GM12878 (cell line): ENCODE results near the gene ZNF813. TPM values are rescaled to one million over a fixed set of nuclear protein-coding genes. Genes with fewer than 3 reads are reported as not detected.

Experiments used
- ATAC-seq: fragments of 200-7000 bp; cut with Tn5 transposase; 3 replicates; pipeline ENCODE4 v1.9.1; 2020; ENCODE audit warnings: mild to moderate bottlenecking, moderate library complexity
- BruUV-seq: library from RNA; stranded (reverse); fragments of 400-500 nt; replicated peaks from 2 replicates; lab custom pipeline; 2021; lab: Mats Ljungman, UMichigan
- CTCF ChIA-PET: fragments of 300-600 bp; sonication (Branson Sonifier 250); formaldehyde crosslinking; extraction: SDS; loops from one replicate; lab custom pipeline; 2021; ENCODE audit warnings: inconsistent platforms; lab: Yijun Ruan, JAX
- POLR2A ChIA-PET: fragments of 350-600 bp; formaldehyde crosslinking; extraction: SDS; loops from one replicate; lab custom pipeline; 2021; ENCODE audit warnings: inconsistent platforms; lab: Charles Lee
- RAD21 ChIA-PET: fragments of 300-600 bp; sonication (Branson Sonifier 250); formaldehyde crosslinking; loops from one replicate; lab custom pipeline; 2023; ENCODE audit warnings: antibody characterized with exemption; ENCODE audit not compliant: unreplicated experiment; lab: Charles Lee
- SMC1A ChIA-PET: fragments of 300-600 bp; sonication (Branson Sonifier 250); formaldehyde crosslinking; loops from one replicate; lab custom pipeline; 2023; ENCODE audit not compliant: unreplicated experiment, uncharacterized antibody; lab: Charles Lee
- DNase-seq: peaks from one replicate; pipeline ENCODE4 v3.0.0-alpha.2; 2011; ENCODE audit warnings: low read depth, low spot score
- FAIRE-seq: peaks from 3 replicates; lab custom pipeline; 2011; peaks lifted over from hg19 to GRCh38; lab: Jason Lieb, UNC
- H2AFZ ChIP-seq: 2 replicates; pipeline ENCODE4 v1.6.0; 2011; ENCODE audit warnings: low read depth, low read length, control low read depth; ENCODE audit not compliant: control insufficient read depth
- H3K27ac ChIP-seq: 2 replicates; pipeline ENCODE4 v1.5.1; 2011; ENCODE audit warnings: control low read depth; ENCODE audit not compliant: control insufficient read depth, insufficient read depth
- H3K27me3 ChIP-seq, 2 experiments: replicated peaks in 1 of 2; 2 replicates each; pipeline versions ENCODE4 v1.6.0 to v1.6.1; 2011; ENCODE audit warnings: low read length in 1 of 2; ENCODE audit not compliant: control insufficient read depth in 2 of 2, insufficient read depth in 2 of 2
- H3K36me3 ChIP-seq, 2 experiments: 2 replicates each; pipeline ENCODE4 v1.5.1; 2011; ENCODE audit warnings: low read length in 1 of 2; ENCODE audit not compliant: control insufficient read depth in 2 of 2, insufficient read depth in 2 of 2
- H3K4me1 ChIP-seq: 2 replicates; pipeline ENCODE4 v1.6.1; 2011; ENCODE audit warnings: mild to moderate bottlenecking, low read length, moderate library complexity, mixed read lengths; ENCODE audit not compliant: control insufficient read depth, insufficient read depth
- H3K4me2 ChIP-seq: 2 replicates; pipeline ENCODE4 v1.6.0; 2011; ENCODE audit warnings: control low read depth; ENCODE audit not compliant: control insufficient read depth, insufficient read depth
- H3K4me3 ChIP-seq: fragments of 200-600 bp; sonication (generic); 2 replicates; pipeline ENCODE4 v1.5.1; 2016
- H3K79me2 ChIP-seq: 2 replicates; pipeline ENCODE4 v1.6.0; 2011; ENCODE audit warnings: low read length; ENCODE audit not compliant: control insufficient read depth, insufficient read depth
- H3K9ac ChIP-seq: 2 replicates; pipeline ENCODE4 v1.8.0; 2011; ENCODE audit warnings: low read length, control low read depth, mixed read lengths; ENCODE audit not compliant: control insufficient read depth, insufficient read depth
- H3K9me3 ChIP-seq: replicated peaks from 3 replicates; pipeline ENCODE4 v1.5.1; 2011; ENCODE audit warnings: mild to moderate bottlenecking, low read length; ENCODE audit not compliant: control insufficient read depth, insufficient read depth
- H4K20me1 ChIP-seq: 2 replicates; pipeline ENCODE4 v1.6.0; 2011; ENCODE audit not compliant: control insufficient read depth, insufficient read depth
- ATF7 ChIP-seq: fragments of 450-650 bp; IDR thresholded peaks from 2 replicates; pipeline ENCODE4 v1.6.1; 2016; ENCODE audit warnings: low read depth, mild to moderate bottlenecking
- BACH1 ChIP-seq: fragments of 450-650 bp; IDR thresholded peaks from 2 replicates; pipeline ENCODE4 v1.6.1; 2017; ENCODE audit warnings: mild to moderate bottlenecking, borderline replicate concordance
- BCL11A ChIP-seq: IDR thresholded peaks from 2 replicates; pipeline ENCODE4 v1.6.1; 2011; ENCODE audit warnings: low read depth, low read length
- BHLHE40 ChIP-seq, 2 experiments: fragments of 450-650 bp in 1 of 2; IDR thresholded peaks; 2 replicates each; pipeline ENCODE4 v1.6.1; 2011 to 2017; ENCODE audit warnings: low read depth in 2 of 2, borderline replicate concordance in 1 of 2, improper control_type of control experiment in 1 of 2, low read length in 1 of 2, mild to moderate bottlenecking in 1 of 2
- CREB1 ChIP-seq: IDR thresholded peaks from 2 replicates; pipeline ENCODE4 v1.6.1; 2012; ENCODE audit warnings: low read depth, mild to moderate bottlenecking, inconsistent platforms
- EZH2 ChIP-seq: IDR thresholded peaks from 2 replicates; pipeline ENCODE4 v1.6.1; 2012; ENCODE audit warnings: low read depth, mild to moderate bottlenecking, control low read depth, inconsistent platforms, low read length, borderline replicate concordance; ENCODE audit not compliant: control insufficient read depth
- KDM1A ChIP-seq: fragments of 200-600 bp; sonication (generic); IDR thresholded peaks from 2 replicates; pipeline ENCODE4 v1.6.1; 2016; ENCODE audit warnings: borderline replicate concordance
- MEF2B ChIP-seq: fragments of 450-650 bp; IDR thresholded peaks from 2 replicates; pipeline ENCODE4 v1.6.1; 2018; ENCODE audit warnings: mild to moderate bottlenecking, moderate library complexity; ENCODE audit not compliant: partially characterized antibody, poor library complexity, severe bottlenecking
- MYB ChIP-seq: fragments of 150-350 bp; IDR thresholded peaks from 2 replicates; pipeline ENCODE4 v1.6.1; 2014; ENCODE audit warnings: mild to moderate bottlenecking, low read depth, low read length, borderline replicate concordance
- MYC ChIP-seq: IDR thresholded peaks from 2 replicates; pipeline ENCODE4 v1.6.1; 2011; ENCODE audit warnings: mild to moderate bottlenecking, low read length, moderate library complexity, inconsistent platforms; ENCODE audit not compliant: insufficient read depth, insufficient replicate concordance, insufficient read length, severe bottlenecking
- NBN ChIP-seq: fragments of 450-650 bp; IDR thresholded peaks from 2 replicates; pipeline ENCODE4 v1.6.1; 2016
- NFYA ChIP-seq: IDR thresholded peaks from 2 replicates; pipeline ENCODE4 v1.6.1; 2011; ENCODE audit warnings: low read depth, mild to moderate bottlenecking, low read length, improper control_type of control experiment, borderline replicate concordance
- NRF1 ChIP-seq: conservative IDR thresholded peaks from 2 replicates; pipeline ENCODE4 v1.6.1; 2011; ENCODE audit warnings: mild to moderate bottlenecking, low read depth, low read length, improper control_type of control experiment
- RB1 ChIP-seq: fragments of 450-650 bp; formaldehyde crosslinking; IDR thresholded peaks from 2 replicates; pipeline ENCODE4 v1.6.1; 2017; ENCODE audit warnings: mild to moderate bottlenecking, borderline replicate concordance
- SMAD5 ChIP-seq: IDR thresholded peaks from 2 replicates; pipeline ENCODE4 v1.6.1; 2016; ENCODE audit warnings: antibody characterized with exemption, low read depth
- SUPT20H ChIP-seq: IDR thresholded peaks from 2 replicates; pipeline ENCODE4 v1.6.1; 2011; ENCODE audit warnings: low read depth, mild to moderate bottlenecking, low read length, moderate library complexity, borderline replicate concordance; ENCODE audit not compliant: control insufficient read depth
- USF1 ChIP-seq: IDR thresholded peaks from 2 replicates; pipeline ENCODE4 v1.6.1; 2011; ENCODE audit warnings: borderline replicate concordance, low read depth, mild to moderate bottlenecking, moderate library complexity, mixed read lengths, low read length; ENCODE audit not compliant: insufficient read depth; ENCODE audit errors: extremely low read length
- WGBS: methylation state at CpG from one replicate; pipeline ENCODE4 v1.1.6; 2016; ENCODE audit warnings: low lambda C conversion rate; ENCODE audit not compliant: insufficient replicate concordance, insufficient coverage; ENCODE audit errors: missing lambda C conversion rate; 5-methylcytosine and 5-hydroxymethylcytosine counted together
- in situ Hi-C: fragments of 300-500 bp; cut with MboI; formaldehyde crosslinking; loops from 9 replicates; pipeline ENCODE4 v1.14.3; 2018; ENCODE audit warnings: mixed read lengths
- intact Hi-C: fragments of 100-400 bp; cut with micrococcal nuclease; formaldehyde crosslinking; loops from one replicate; pipeline ENCODE4 v1.14.2; 2022; ENCODE audit not compliant: unreplicated experiment
- polyA plus RNA-seq, 11 experiments: library from polyadenylated mRNA; depleted of rRNA in 4 of 11; unstranded in 6 of 11; stranded (reverse) in 5 of 11; fragments of >200 nt; fragmentation: Nextera tagmentation in 4 of 11; fragmentation: Illumina TruSeq in 1 of 11; extraction: Ambion mirVana in 4 of 11; extraction: Trizol in 1 of 11; gene quantifications; 1 replicate in 1 of 11; 2 replicates in 10 of 11; pipeline versions ENCODE4 v1.2.1 to v1.2.3, GENCODE V29; 2011 to 2016; ENCODE audit warnings: inconsistent platforms in 2 of 11, missing spikeins in 2 of 11, low read depth in 1 of 11
- total RNA-seq, 4 experiments: library from RNA; depleted of rRNA in 3 of 4; stranded (reverse); fragments of >200 nt in 3 of 4; fragmentation: Illumina TruSeq in 1 of 4; extraction: Trizol in 1 of 4; gene quantifications; 2 replicates each; pipeline versions ENCODE4 v1.2.1 to v1.2.3, GENCODE V29; 2013 to 2021
- TF ChIP-seq, protein P1 (sequence below): fragments of 450-650 bp; IDR thresholded peaks from 2 replicates; pipeline ENCODE4 v1.6.1; 2018; ENCODE audit warnings: borderline replicate concordance, mild to moderate bottlenecking; ENCODE audit not compliant: partially characterized antibody

The ZNF813 gene
- total and polyA plus RNA-seq, 10 of the 15 experiments (the other 5 are each of a cell fraction or from before 2014, with no cell fraction given) = 0.27 to 4.8 (median 2.6) TPM

DNA sequence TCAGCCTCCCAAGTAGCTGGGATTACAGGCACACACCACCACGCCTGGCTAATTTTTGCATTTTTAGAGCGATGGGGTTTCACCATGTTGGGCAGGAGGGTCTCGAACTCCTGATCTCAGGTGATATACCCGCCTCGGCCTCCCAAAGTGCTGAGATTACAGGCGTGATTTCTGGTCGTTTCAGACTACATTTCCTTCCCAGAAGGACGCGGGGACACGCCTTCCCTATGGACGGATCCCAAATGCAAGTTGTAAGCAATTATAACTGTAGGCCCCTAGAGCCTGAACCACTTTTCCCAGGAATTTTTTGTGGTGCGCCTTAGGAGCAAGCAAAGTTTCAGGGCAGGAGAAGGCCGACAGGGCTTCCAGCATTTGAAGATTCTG is 52.6 kb downstream of the ZNF813 start (continued):
- TF ChIP-seq NRF1 (no peak), BHLHE40 (IDR thresholded peaks at IDR 0.05; ENCODE audit: borderline replicate concordance in 1 of 2, low read depth in 2 of 2, low read length in 1 of 2) (no peak), USF1 (no peak), NBN (no peak), NFYA (no peak), EZH2 (no peak), ATF7 (no peak)

- peak; percentile 97 for FAIRE-seq
- CTCF ChIA-PET = interaction anchor here (0.5 kb wide), 1 partner anchor 640 kb away, joined by 3 read pairs; no protein-coding TSS in a partner anchor
- peak; percentile 100 for ATAC-seq
- in situ Hi-C loops (no loop called here), intact Hi-C loops (loop anchor here (1.0 to 10.0 kb wide), 2 partner anchors 53 to 584 kb away; partner anchors contain the start of genes NDUFA3, OSCAR and ZNF813)
- peak overlapping the region; percentile 56 for H3K27ac ChIP-seq
- no TSS peak for BruUV-seq
- H3K4me2 ChIP-seq = peak overlapping the region; percentile 93
- no peaks in the 10 kb centered on the region for H3K27me3 ChIP-seq
- H4K20me1 ChIP-seq = no peaks in the 10 kb centered on the region
- RAD21 ChIA-PET = interaction anchor here (1.0 to 1.2 kb wide), 2 partner anchors 11 to 15 kb away, joined by 3 read pairs; no protein-coding TSS in a partner anchor
- peak overlapping the region; percentile 91 for H2AFZ ChIP-seq
- no peaks in the 10 kb centered on the region for H3K36me3 ChIP-seq
- peak overlapping the region; percentile 93 for H3K4me3 ChIP-seq
- SMC1A ChIA-PET = interaction anchor here (1.1 to 2.3 kb wide), 2 partner anchors 11 to 13 kb away, joined by 5 to 8 read pairs; no protein-coding TSS in a partner anchor
- peak overlapping the region; percentile 64 for H3K9ac ChIP-seq
- DNase-seq = peak; percentile 80
- WGBS = 19% methylated on average over 42 of the region's 46 CpGs
- H3K9me3 ChIP-seq = peaks cover 7% of the 10 kb centered on the region; the same call in 2 of the 3 replicates
- POLR2A ChIA-PET = interaction anchor here (0.6 to 0.8 kb wide), 2 partner anchors 10 to 578 kb away, joined by 4 read pairs; no protein-coding TSS in a partner anchor
- peaks cover 4% of the 10 kb centered on the region; the same call in 1 of the 2 replicates for H3K4me1 ChIP-seq
- H3K79me2 ChIP-seq = no peaks in the 10 kb centered on the region
- peak; percentile 43 for TF ChIP-seq MEF2B
- no peak for TF ChIP-seq SMAD5
- TF ChIP-seq RB1 = no peak
- TF ChIP-seq MYC = peak; percentile 35
- TF ChIP-seq, protein P1, sequence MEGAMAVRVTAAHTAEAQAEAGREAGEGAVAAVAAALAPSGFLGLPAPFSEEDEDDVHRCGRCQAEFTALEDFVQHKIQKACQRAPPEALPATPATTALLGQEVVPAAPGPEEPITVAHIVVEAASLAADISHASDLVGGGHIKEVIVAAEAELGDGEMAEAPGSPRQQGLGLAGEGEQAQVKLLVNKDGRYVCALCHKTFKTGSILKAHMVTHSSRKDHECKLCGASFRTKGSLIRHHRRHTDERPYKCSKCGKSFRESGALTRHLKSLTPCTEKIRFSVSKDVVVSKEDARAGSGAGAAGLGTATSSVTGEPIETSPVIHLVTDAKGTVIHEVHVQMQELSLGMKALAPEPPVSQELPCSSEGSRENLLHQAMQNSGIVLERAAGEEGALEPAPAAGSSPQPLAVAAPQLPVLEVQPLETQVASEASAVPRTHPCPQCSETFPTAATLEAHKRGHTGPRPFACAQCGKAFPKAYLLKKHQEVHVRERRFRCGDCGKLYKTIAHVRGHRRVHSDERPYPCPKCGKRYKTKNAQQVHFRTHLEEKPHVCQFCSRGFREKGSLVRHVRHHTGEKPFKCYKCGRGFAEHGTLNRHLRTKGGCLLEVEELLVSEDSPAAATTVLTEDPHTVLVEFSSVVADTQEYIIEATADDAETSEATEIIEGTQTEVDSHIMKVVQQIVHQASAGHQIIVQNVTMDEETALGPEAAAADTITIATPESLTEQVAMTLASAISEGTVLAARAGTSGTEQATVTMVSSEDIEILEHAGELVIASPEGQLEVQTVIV = peak; percentile 33
- no peak for TF ChIP-seq BCL11A
- no peak for TF ChIP-seq SUPT20H
- peak; percentile 95 for TF ChIP-seq CREB1
- no peak for TF ChIP-seq BACH1
- no peak for TF ChIP-seq MYB
- TF ChIP-seq KDM1A = no peak
Observed at GRCh38 chr19:53520547-53521372, 53.2 kb downstream of the ZNF813 start.
